KG1 (cell line): ENCODE data around the gene ITGA11.

Experiments
- DNase-seq: peaks from one replicate; lab custom pipeline; 2025; lab: John Stamatoyannopoulos, UW

The ITGA11 gene

DNA sequence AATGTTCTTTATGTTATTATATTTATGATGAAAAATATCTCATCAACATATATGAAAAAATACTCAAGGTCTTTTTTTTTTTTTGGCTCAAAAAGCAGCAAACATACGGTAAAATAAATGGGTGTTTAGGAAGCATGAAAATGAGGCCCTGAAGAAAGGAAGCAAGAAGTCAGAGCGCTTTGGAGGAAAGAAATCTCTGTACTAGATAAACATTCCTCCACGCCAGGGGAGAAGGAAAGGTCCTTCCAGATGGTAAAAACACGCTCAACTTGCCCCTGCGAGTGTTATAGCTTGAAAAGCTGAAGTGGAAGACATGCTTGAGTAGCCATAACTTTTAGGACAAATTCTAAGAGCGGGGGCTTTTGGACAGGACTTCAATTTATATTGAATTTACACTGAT, 101.5 kb downstream of the ITGA11 start:
- no peak for DNase-seq

GRCh38 chr15:68328964-68329363, 103.0 kb downstream of the ITGA11 start:
- DNase-seq, result no peak

DNA sequence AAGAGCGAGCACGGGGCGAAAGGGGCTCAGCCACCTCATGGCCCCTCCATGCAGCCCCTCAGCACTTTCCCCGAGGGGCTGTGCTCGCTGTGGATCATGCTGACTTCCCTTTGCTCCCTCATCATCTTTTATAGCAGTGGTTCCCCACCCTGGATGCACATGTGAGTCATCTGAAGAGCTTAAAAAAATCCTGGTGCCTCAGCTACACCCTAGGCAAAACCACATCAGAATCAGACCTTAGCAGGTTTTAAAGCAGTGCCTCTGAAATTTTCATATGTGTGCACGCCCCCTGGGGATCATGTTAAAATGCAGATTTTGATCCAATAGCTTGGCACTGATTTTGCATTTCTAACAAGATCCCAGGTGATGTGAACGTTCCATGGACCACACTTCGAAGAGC, 103.5 kb downstream of the ITGA11 start:
- no peak for DNase-seq

DNA sequence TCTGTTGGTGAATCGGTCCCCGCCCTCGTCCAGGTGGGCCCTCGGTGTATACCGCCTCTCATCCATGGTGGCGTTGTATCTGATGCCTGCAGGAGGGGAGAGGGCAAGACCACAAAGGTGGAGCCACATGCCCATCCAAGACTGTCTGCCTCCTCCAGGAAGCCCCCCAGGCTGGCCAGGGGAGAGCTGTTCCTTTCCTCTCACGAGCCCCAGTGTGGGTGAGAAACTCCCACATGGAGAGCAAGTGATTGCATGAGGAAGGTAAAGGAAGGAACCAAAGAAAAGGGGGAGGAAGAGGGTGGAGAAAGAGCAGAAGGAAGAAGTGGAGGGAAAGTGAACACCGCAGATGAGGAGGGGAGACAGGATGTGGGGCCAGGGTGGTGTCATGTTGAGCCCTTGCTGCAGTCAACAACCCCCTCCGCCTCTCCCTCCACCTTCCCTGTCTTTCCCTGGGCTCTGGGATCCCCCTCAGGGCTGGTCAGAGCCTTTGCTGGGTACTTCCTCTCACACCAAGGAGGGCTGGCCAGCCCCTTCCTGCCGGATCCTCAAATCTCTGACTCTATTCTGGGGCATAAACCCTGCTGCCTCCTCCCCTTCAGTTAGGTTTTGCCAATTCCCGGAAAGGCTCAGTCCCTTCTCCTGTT, 105.1 kb downstream of the ITGA11 start:
- DNase-seq, result no peak

- no peak for DNase-seq
These were observed 106.2 kb downstream of the ITGA11 start for GRCh38 chr15:68325726-68326125.

- no peak for DNase-seq
These were observed 109.2 kb downstream of the ITGA11 start for GRCh38 chr15:68322796-68323195.

DNA sequence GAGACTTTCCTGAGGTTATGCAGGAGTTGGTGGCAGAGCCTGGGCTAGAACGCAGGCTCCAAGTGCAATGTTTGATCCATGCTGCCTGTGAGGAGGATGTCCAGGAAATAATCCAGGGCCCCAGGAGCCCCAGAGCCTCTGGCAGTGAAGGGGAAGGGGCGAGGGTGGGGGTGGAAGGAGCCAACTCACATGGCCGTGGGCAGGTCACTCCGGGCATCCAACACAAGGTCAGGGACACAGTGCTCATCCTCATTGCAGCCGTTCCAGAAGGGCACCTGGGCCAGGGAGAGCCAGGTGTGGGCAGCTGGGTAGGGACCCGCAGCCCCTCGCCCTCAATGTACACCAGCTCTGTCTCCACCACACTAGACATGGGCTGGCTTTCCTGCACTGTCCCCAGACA, 110.7 kb downstream of the ITGA11 start:
- DNase-seq, result no peak

DNA sequence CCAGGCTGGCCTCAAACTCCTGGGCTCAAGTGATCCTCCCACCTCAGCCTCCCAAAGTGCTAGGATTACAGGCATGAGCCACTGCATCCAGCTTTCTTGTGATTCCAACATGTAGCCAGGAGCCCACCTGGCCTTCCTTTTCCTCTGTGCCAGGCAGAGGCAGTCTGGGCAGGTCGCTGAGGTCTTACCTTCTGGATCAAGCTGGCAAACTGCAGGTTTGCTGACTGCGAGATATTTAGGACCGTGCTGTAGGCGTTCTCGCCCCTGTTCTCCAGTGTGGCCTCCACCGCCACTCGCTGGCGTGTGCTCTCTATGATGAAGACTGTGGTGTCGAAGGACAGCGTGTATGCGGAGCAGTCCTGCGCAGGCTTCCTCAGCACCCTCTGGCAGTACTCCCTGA, 112.0 kb downstream of the ITGA11 start:
- no peak for DNase-seq

DNA sequence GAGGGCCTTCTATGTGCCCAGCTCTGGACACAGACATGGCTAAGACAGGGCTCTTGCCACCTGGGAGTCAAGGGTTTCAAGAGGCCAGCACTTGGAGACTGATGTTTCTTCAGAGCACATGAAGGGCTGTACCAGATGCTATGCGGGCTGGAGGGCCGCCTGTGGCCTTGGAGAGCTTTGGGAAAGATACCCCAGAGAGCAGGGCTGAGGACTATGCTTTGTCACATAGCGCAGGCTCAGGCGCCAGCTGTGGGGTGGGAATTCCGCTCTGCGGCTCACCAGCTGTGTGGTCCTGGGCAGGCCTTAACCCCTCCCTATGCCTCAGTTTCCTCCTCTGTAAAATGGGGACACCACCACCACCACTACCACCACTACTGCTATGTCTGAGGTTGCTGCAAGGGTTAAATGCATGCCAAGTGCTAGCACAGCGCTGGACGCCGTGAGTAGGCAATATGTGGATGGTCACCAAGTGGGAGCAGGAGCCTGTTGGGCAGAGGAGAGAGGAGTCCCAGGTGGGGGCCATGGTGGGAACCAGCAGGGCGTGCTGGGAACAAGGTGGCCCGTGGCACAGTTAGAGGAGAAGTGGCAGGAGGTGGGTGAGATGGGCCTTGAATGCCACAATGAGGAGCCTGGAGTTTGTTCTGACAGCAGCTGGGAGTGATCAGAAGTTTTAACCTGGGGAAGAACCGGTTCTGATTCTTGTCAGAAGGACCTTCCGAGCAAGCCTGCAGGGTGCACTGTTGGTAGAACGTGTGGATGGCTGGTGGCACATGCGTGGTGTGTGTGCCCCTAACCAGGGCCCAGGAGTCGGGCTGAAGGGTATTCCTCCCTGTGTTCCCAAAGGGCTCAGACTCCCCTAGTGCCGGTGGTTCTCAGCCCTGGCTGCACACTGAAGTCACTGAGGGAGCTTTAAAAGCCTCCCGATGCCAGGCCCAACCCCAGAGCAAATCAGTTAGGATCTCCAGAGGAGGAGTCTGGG, 112.7 kb downstream of the ITGA11 start:
- no peak for DNase-seq

GRCh38 chr15:68318008-68318835, 113.7 kb downstream of the ITGA11 start:
- DNase-seq, result no peak

DNA sequence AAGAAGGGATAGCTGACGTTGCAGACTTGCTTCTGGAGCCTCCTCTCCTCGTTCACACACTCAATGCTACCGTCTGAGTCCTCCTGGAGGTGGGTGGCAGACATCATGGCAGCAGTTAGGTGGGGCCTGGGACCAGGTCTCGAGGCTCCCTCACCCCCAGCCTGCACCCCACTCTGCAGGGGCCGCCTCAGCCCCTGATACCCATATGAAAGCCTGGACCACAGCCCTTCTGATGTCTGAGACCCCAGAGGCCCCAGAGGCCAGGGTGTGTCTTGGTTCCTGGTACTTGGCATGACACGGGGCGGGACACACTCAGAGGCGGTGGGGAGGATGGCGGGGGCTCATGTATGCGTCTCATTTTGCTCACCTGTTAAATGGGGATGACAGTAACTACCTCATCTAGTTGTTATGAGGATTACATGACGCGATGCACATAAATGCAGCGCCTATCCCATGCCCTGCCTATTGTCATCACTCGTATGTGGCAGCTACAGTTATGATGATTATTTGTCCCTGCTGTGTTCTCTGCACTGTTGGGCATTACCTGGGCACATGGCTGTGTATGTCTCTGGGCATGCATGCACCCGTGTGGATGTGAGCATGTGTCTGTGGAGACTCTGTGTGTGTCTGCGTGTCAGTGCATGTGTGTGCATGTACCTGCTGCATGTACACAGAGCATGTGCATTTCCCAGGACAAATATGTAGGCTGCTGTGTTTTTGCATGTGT, 114.5 kb downstream of the ITGA11 start:
- no peak for DNase-seq

GRCh38 chr15:68316061-68316804, 115.7 kb downstream of the ITGA11 start:
- no peak for DNase-seq

- DNase-seq, result no peak
These were observed 116.4 kb downstream of the ITGA11 start for GRCh38 chr15:68315495-68316031.

- no peak for DNase-seq
These were observed 116.9 kb downstream of the ITGA11 start for GRCh38 chr15:68315035-68315434.

- no peak for DNase-seq
These were observed 117.4 kb downstream of the ITGA11 start for GRCh38 chr15:68314563-68314962.

DNA sequence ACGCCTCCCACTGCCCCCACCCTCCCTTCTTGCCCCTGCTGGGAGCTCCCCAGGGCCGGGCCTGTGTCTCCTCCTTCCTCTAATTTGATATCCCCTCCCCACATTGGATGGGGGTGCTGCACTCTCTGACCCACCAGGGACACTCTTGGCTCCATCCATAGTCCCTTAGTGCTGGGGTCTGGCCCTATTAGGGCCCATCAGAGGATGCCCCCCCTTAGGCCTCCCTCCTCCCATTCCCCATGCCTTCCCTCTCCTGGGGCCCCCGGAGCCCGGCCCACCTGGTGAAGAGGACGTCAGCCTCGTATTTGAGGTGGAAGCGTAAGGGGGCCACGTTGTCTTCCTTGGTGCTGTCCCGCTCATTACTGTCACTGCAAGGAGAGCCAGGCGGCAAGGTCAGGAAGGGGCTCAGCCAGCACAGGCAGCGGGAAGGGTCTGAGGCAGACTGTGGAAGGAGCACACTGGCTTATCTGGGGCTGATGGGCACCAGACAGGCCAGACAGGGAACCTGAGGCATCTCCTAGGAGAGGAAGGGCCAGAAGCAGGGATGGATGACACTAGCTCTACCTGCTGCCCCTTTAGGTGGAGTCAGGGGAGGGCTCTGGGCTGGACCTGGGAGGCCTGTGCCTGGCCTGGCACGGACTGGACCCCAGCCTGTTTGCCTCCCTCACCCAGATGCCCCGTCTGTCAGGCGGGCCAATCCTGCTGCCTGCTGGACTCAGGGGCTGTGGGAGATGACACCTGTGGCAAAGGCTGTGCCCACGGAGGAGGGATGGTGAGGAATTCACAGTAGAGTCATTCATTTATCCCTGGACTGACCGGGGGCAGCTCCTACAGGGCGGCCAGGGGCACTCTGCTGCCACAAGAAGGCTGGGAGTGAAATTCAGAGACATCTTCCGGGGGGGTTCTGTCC, 118.2 kb downstream of the ITGA11 start:
- no peak for DNase-seq

DNA sequence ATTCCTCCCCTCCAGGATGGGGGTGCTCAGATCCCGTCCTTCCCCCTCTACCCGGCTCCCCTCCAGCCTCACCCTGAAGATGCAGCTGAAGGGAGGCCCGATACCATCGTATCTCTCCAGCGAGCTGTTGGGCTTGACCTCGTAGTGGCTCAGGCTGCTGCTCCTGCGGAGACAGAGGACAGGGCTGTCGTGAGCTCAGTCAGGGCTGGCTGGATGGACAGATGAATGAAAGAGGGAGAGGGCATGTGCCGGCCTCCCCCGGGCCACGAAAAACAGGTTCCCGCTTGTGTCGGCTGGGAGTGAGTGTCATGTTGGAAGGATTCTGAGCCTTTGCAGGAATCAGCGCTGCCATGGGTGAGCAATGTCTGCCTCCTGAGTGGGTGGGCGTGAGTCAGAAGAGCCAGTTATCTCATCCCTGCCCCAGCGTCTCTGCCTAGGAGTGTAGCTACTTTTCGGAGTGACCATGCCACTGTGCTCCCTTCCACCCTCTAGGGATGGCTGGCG, 119.2 kb downstream of the ITGA11 start:
- no peak for DNase-seq

DNA sequence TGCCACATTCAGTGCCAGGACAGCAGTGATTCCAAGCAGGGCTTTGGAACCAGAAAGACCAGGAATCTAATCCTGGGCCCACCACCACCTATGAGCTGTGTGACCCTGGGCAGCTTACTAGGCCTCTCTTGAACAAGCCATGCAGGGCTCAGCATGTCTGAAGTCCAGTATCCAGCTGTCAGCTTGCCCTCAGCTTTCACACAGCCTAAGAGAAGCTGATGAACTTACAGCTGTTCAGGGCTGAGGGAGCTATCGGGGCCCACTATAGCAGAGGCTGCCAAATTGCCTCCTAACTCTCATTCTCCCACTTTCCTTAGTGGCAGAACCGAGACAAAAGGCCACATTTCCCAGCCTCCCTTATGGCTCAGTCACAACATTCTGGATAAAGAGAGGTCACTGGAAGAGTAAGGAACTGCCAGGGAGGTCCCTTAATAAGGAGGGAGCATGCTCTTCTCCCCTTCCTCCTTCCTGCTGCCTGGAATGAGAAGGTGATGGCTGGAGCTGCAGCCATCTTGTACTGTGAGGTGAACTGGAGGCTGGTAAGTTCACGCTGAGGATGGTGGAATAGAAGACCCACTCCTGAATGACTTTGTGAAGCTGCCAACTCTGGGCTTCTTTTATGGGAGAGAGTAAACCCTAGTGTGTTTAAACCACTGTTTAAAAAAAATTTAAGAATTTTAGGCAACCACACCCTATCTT, 120.0 kb downstream of the ITGA11 start:
- no peak for DNase-seq

GRCh38 chr15:68311464-68311835, 120.5 kb downstream of the ITGA11 start:
- DNase-seq, result no peak
